H1 (cell line): ENCODE data around the gene IER5. TPM values are rescaled to one million over a fixed set of nuclear protein-coding genes. Genes with fewer than 3 reads are reported as not detected.

ENCODE experiments used
- EP300 ChIP-seq, 2 experiments: IDR thresholded peaks; 1 replicate in 1 of 2; 2 replicates in 1 of 2; pipeline ENCODE4 v1.6.1; 2011 to 2012; ENCODE audit warnings: low read depth in 2 of 2, low read length in 2 of 2, mild to moderate bottlenecking in 2 of 2, borderline replicate concordance in 1 of 2, inconsistent platforms in 1 of 2, moderate library complexity in 1 of 2
- GTF2F1 ChIP-seq: IDR thresholded peaks from 2 replicates; pipeline ENCODE4 v1.6.1; 2012; ENCODE audit warnings: low read depth, low read length, improper control_type of control experiment, borderline replicate concordance
- HDAC2 ChIP-seq, 2 experiments: fragments of 300-600 bp in 1 of 2; sonication (generic) in 1 of 2; IDR thresholded peaks; 2 replicates each; pipeline ENCODE4 v1.6.1; 2011 to 2012; ENCODE audit warnings: low read depth in 2 of 2, low read length in 2 of 2, mild to moderate bottlenecking in 2 of 2, moderate library complexity in 2 of 2, borderline replicate concordance in 1 of 2, inconsistent platforms in 1 of 2
- HDAC6 ChIP-seq: IDR thresholded peaks from one replicate; pipeline ENCODE4 v1.7.1; 2012; ENCODE audit warnings: low read depth, mild to moderate bottlenecking, inconsistent platforms, low read length, moderate library complexity
- JUN ChIP-seq: IDR thresholded peaks from 2 replicates; pipeline ENCODE4 v1.6.1; 2011; ENCODE audit warnings: low read depth, mild to moderate bottlenecking, improper control_type of control experiment, low read length
- SIX5 ChIP-seq: IDR thresholded peaks from 2 replicates; pipeline ENCODE4 v1.6.1; 2011; ENCODE audit warnings: mild to moderate bottlenecking, low read depth, low read length
- SUZ12 ChIP-seq: fragments of 200-600 bp; sonication (generic); IDR thresholded peaks from 2 replicates; pipeline ENCODE4 v1.6.1; 2012; ENCODE audit warnings: mild to moderate bottlenecking, inconsistent platforms, low read length, moderate library complexity, mixed read lengths
- TEAD4 ChIP-seq: IDR thresholded peaks from 2 replicates; pipeline ENCODE4 v1.6.1; 2012; ENCODE audit warnings: low read depth, low read length, inconsistent platforms, mixed read lengths
- polyA plus RNA-seq, 7 experiments: library from polyadenylated mRNA; depleted of rRNA in 3 of 7; stranded (reverse) in 5 of 7; unstranded in 2 of 7; fragments of >200 nt in 5 of 7; fragments of 200-250 nt in 2 of 7; gene quantifications; 1 replicate in 5 of 7; 2 replicates in 1 of 7; 4 replicates in 1 of 7; pipeline versions ENCODE4 v1.2.1 to v1.2.3, GENCODE V29; 2011 to 2013; ENCODE audit warnings: missing spikeins in 2 of 7, mixed read lengths in 2 of 7
- total RNA-seq: library from RNA; stranded (reverse); fragmentation: NEBNext Ultra II Directional; extraction: Animal tissue kit (Norgen Biotek cat#: 25700); gene quantifications from 2 replicates; pipeline ENCODE4 v1.2.1, GENCODE V29; 2021
- TF ChIP-seq, protein P1 (sequence below): IDR thresholded peaks from 2 replicates; pipeline ENCODE4 v1.6.1; 2011; ENCODE audit warnings: low read depth, mild to moderate bottlenecking, low read length; ENCODE audit not compliant: insufficient read depth

Gene IER5
- total and polyA plus RNA-seq, 2 of the 8 experiments (the other 6 are each of a cell fraction or from before 2014, with no cell fraction given), result 3.5 to 7.7 TPM

DNA sequence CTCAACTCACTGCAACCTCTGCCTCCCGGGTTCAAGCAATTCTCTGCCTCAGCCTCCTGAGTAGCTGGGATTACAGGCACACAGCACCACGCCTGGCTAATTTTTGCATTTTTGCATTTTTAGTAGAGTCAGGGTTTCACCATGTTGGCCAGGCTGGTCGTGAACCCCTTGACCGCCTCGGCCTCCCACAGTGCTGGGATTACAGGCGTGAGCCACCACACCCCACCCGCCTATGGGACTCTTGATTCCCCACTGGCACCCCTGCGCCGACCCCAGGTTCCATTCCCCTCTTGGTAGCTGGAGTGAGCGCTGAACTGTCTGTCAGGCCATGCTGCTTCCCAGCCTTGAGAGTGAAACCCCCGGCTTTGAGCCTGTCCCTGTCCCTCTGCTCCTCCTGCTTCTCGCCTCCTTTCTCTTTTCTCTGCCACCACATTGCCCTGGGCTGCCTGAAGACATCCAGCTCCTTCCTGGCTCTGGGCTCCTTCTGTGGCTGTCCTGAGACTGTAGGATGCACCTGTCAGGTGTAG, 48.8 kb downstream of the IER5 start (continued):
- TF ChIP-seq GTF2F1 (no peak), EP300 (IDR thresholded peaks at IDR 0.05; ENCODE audit: borderline replicate concordance in 1 of 2, low read depth in 2 of 2, low read length in 2 of 2) (no peak), JUN (no peak), SIX5 (no peak), SUZ12 (no peak), TEAD4 (no peak), HDAC6 (no peak), HDAC2 (IDR thresholded peaks at IDR 0.05; ENCODE audit: borderline replicate concordance in 1 of 2, low read depth in 2 of 2, low read length in 2 of 2) (no peak)
- TF ChIP-seq, protein P1, sequence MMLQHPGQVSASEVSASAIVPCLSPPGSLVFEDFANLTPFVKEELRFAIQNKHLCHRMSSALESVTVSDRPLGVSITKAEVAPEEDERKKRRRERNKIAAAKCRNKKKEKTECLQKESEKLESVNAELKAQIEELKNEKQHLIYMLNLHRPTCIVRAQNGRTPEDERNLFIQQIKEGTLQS, result no peak
